Memory B cell (primary cell): ENCODE results near the gene TNXB.

Source experiments
- ATAC-seq: fragments of 150-1000 bp; cut with Tn5 transposase; 2 replicates; pipeline ENCODE4 v1.10.0; 2021; ENCODE audit warnings: low read depth, mild to moderate bottlenecking, moderate library complexity
- DNase-seq, 2 donors: peaks; one replicate each; pipeline ENCODE4 v3.0.0; 2022; ENCODE audit warnings: low spot score in 2 of 2
- H3K27ac Mint-ChIP-seq: one replicate; pipeline ENCODE4 v1.8.0; 2022; ENCODE audit warnings: mild to moderate bottlenecking, moderate library complexity, mixed read lengths
- H3K27me3 Mint-ChIP-seq: one replicate; pipeline ENCODE4 v1.8.0; 2022; ENCODE audit warnings: mixed read lengths
- H3K36me3 Mint-ChIP-seq: one replicate; pipeline ENCODE4 v1.8.0; 2022; ENCODE audit warnings: mild to moderate bottlenecking, mixed read lengths
- H3K4me1 Mint-ChIP-seq: one replicate; pipeline ENCODE4 v1.8.0; 2022; ENCODE audit warnings: mixed read lengths
- H3K4me3 Mint-ChIP-seq: one replicate; pipeline ENCODE4 v1.8.0; 2022; ENCODE audit warnings: mild to moderate bottlenecking, moderate library complexity, mixed read lengths
- H3K9me3 Mint-ChIP-seq: one replicate; pipeline ENCODE4 v1.8.0; 2022; ENCODE audit warnings: mixed read lengths

TNXB gene

DNA sequence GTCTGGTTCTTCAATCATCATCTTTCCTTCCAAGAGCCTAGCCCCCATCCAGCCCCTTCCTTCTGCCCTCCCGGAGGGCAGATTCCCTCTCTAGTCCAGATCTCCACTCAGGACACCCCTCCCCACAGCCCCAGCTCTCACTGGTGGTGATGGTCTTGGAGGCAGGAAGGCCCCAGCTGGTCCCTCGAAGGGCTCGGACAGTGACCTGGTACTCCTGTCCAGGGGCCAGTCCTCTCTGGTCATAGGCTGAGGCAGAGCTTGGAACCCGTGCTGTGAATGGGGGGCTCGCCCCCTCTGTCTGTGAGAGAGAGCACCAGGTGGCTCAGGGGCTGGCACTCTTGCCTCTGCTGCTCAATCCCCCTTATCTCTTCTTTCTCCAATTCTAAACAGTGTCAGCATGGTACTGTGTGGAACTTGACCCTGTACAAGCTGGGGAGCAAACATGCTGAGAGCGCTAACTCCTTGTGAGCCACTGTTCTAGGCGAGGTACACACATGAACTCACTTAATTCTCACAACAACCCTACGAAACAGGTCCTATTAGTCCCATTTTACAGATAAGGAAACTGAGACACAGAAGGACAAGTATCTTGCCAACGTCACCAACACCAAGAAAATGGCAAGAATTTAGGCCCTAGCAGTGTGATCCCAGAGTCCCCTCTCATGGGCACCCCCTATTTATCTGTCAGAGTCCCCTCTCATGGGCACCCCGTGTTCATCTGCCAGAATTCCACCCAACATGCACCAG lies 19.9 kb downstream of the TNXB start:
- Mint-ChIP-seq H3K9me3 (no peaks in the 10 kb centered on the region), H3K36me3 (peaks cover 2% of the 10 kb centered on the region), H3K27ac (no peak overlapping the region), H3K4me1 (peaks cover 3% of the 10 kb centered on the region), H3K4me3 (no peak overlapping the region), H3K27me3 (peaks cover 21% of the 10 kb centered on the region)
- ATAC-seq: no peak
- DNase-seq: no peak

DNA sequence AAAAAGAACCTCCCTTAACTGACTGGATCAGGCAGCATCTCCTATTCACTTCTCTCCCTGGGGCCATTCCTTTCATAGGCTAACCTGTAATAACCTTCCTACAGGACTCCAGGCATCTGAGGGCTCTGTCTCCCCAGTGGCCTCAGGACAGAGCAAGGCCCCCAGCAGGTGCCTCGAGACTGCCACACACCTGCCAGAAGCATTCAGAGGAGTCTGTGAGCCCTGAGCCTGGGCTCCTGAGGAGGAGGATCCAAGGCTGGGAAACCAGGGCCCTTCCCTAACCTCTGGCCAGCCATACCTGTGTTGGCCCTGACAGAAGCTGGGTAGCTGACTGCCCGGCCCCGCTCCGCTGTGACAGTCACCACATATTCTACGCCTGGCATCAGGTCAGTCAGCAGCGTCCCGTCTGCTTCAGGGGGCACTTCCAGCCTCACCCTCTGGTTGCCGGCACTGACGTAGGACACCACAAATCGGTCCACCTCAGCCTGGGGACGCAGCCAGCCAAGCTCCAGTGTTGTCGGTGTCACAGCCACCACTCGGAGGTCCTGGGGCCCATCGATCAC lies 20.6 kb downstream of the TNXB start:
- peaks cover 2% of the 10 kb centered on the region for H3K36me3 Mint-ChIP-seq
- H3K9me3 Mint-ChIP-seq: no peaks in the 10 kb centered on the region
- H3K27me3 Mint-ChIP-seq: peaks cover 23% of the 10 kb centered on the region
- H3K4me1 Mint-ChIP-seq: peaks cover 3% of the 10 kb centered on the region
- ATAC-seq (no peak), DNase-seq (no peak)
- no peak overlapping the region for H3K4me3 Mint-ChIP-seq
- no peak overlapping the region for H3K27ac Mint-ChIP-seq

GRCh38 chr6:32087574-32088486 lies 21.3 kb downstream of the TNXB start:
- no peaks in the 10 kb centered on the region for H3K36me3 Mint-ChIP-seq
- no peak overlapping the region for H3K27ac Mint-ChIP-seq
- peaks cover 26% of the 10 kb centered on the region for H3K27me3 Mint-ChIP-seq
- DNase-seq (peak; percentile 58 to 68), ATAC-seq (peak; percentile 92)
- peaks cover 3% of the 10 kb centered on the region for H3K4me1 Mint-ChIP-seq
- H3K9me3 Mint-ChIP-seq: no peaks in the 10 kb centered on the region
- H3K4me3 Mint-ChIP-seq: no peak overlapping the region

DNA sequence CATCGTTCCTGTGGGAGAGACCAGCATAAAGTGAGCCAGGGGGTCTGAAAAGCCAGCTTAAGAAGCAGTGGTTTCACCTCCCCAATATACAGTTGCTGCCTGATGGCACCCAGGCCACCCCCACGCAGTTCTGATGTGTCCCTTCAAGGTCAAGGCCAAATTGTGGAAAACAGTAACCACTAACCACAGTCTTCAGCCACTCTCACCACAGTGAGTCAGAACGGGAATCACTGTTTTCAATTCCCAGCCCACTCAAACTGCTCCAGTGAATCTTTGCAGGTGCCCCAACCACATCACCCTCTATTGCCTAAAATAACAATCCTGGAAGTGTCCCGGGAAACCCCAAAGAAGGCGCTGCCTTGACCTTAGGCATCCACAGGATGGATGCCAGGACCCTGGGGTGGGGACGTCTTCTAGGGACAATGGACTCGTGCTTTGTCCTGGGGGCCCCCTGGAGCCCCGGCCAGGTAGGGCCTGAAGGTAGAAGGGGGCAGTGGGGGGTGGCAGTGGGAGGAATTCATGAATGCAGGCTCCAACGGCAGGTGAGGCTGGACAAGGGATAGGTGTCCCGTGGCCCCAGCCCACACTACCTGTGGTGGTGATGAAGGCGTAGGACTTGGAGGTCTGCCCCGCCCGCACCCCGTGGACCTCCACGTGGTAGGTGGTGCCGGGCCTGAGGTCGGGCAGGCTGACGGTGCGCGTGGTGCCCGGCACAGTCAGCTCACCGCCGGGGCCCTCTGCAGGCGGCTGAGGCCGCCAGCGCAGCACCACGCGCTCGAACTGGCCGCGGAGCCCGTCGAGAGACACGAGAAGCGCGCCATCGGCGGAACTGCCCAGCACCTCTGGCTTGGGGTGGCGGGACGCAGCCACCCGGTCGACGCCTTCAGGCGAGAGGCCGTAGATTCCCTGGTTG lies 22.2 kb downstream of the TNXB start:
- no peaks in the 10 kb centered on the region for H3K9me3 Mint-ChIP-seq
- H3K27ac Mint-ChIP-seq: no peak overlapping the region
- peaks cover 3% of the 10 kb centered on the region for H3K4me1 Mint-ChIP-seq
- DNase-seq (no peak), ATAC-seq (peak; percentile 33)
- peaks cover 26% of the 10 kb centered on the region for H3K27me3 Mint-ChIP-seq
- no peaks in the 10 kb centered on the region for H3K36me3 Mint-ChIP-seq
- peak overlapping the region; percentile 49 for H3K4me3 Mint-ChIP-seq

DNA sequence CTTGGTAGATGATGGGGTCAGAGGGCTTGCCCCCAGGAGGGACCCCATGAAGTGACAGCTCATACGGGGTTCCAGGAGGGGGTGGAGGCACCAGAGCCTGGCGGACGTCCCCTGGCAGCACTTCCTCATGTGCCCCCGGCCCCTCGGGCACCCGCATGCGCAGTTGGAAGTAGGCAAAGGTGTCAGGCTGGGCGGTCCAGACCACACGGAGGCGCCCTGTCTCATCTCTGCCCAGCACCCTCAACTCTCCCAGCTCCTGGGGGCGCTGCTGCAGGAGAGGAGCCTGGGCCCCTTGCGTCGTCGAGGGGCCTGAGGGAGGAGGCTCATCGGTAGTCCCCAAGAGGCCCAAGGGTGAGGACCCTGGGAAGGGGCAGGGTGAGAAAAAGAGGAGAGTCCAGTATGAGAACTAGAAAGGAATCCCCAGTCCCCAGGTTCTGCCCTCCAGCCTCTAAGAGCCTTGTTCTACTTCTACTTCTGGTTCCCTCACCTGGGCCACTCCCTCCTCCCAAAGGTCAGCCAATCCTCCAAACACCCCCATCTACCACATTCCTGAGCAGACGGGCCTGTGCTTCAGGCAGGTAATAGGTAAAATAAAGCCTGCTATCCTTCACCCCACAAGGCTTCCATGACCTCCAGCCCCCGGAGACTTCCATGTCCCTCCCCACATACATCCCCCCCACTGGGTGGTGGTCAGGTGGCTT lies 23.2 kb downstream of the TNXB start:
- no peak overlapping the region for H3K27ac Mint-ChIP-seq
- peaks cover 30% of the 10 kb centered on the region for H3K27me3 Mint-ChIP-seq
- no peak for DNase-seq

GRCh38 chr6:32084780-32085179 lies 24.4 kb downstream of the TNXB start:
- Mint-ChIP-seq H3K27ac (no peak overlapping the region), H3K4me3 (no peak overlapping the region), H3K27me3 (peaks cover 36% of the 10 kb centered on the region), H3K4me1 (peaks cover 6% of the 10 kb centered on the region), H3K9me3 (no peaks in the 10 kb centered on the region), H3K36me3 (no peaks in the 10 kb centered on the region)
- ATAC-seq (no peak), DNase-seq (no peak)

More for the DNA sequence above, 23.2 kb downstream of the TNXB start:
- no peak overlapping the region for H3K4me3 Mint-ChIP-seq
- peaks cover 5% of the 10 kb centered on the region for H3K4me1 Mint-ChIP-seq
- no peak for ATAC-seq
- no peaks in the 10 kb centered on the region for H3K36me3 Mint-ChIP-seq
- H3K9me3 Mint-ChIP-seq: no peaks in the 10 kb centered on the region

DNA sequence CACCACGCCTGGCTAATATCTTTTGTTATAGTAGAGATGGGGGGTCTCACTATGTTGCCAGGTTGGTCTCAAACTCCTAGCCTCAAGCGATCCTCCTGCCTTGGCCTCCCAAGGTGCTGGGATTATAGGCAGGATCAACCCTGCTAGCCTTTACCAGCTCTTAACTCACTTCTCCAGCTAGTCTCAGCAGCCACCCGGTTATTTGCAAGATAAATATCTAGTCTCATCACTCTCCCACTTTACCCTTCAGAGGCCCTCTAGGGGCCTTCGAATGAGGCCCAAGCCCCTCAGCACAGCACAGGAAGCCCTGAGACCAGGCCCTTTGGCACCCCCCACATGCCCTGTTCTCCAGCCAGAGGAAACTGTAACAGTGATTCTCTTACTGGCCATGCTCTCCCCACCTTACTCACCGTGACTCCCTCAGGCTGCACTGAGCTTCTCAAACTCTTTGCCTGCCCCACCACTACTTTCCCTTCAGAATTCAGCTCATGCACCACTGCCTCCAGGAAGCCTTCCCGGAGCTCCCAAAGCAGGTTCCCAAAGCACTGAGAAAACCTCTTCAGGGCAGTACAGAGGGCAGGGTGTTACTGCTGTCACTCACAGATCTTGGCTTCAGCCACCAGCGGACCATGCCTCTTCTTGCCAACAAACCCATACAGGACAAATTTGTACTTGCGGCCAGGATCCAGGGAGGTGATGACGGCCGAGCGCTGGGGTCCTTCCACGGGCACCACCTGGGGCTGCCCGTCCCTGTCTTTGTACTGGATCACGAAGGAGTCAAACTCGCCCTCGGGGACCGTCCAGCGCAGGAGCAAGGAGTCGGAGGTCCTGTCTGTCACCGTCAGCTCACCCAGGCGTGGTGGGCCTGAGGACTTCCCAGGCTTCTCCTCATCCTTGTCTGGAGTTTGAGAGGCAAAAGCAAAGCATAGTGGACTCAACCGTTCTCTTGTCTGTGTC lies 25.0 kb downstream of the TNXB start:
- peaks cover 34% of the 10 kb centered on the region for H3K27me3 Mint-ChIP-seq
- H3K36me3 Mint-ChIP-seq: no peaks in the 10 kb centered on the region
- H3K27ac Mint-ChIP-seq: no peak overlapping the region

DNA sequence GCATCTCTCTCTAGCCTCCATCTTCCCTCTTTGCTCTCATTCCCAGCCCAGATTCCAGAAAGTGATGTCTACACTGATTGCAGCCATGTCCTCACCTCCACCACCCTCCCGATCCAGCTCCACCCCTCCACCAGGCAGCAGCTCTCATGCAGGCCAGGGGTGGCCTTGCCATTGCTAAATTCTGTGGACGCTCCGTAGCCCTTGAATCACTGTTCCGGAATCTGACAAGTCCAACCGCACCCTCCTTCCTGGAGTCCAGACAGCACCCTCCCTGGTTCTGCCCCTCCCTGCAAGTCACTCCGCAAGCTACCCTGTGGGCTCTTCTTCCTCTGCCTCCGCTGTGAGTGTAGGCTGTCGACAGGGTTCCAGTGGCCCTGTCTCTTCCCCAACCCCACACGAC lies 26.2 kb downstream of the TNXB start:
- DNase-seq (no peak), ATAC-seq (no peak)
- H3K27ac Mint-ChIP-seq: no peak overlapping the region
- no peaks in the 10 kb centered on the region for H3K36me3 Mint-ChIP-seq
- peaks cover 6% of the 10 kb centered on the region for H3K4me1 Mint-ChIP-seq
- H3K4me3 Mint-ChIP-seq: no peak overlapping the region
- H3K9me3 Mint-ChIP-seq: no peaks in the 10 kb centered on the region
- H3K27me3 Mint-ChIP-seq: peaks cover 34% of the 10 kb centered on the region

More for the DNA sequence above, 25.0 kb downstream of the TNXB start:
- Mint-ChIP-seq H3K4me1 (peaks cover 6% of the 10 kb centered on the region), H3K4me3 (no peak overlapping the region), H3K9me3 (no peaks in the 10 kb centered on the region)
- ATAC-seq (no peak), DNase-seq (no peak)

- H3K27me3 Mint-ChIP-seq: peaks cover 34% of the 10 kb centered on the region
- no peaks in the 10 kb centered on the region for H3K36me3 Mint-ChIP-seq
- ATAC-seq: no peak
- H3K27ac Mint-ChIP-seq: no peak overlapping the region
- no peak overlapping the region for H3K4me3 Mint-ChIP-seq
- H3K4me1 Mint-ChIP-seq: peaks cover 6% of the 10 kb centered on the region
- no peaks in the 10 kb centered on the region for H3K9me3 Mint-ChIP-seq
- no peak for DNase-seq
Measured at GRCh38 chr6:32082478-32082877, 26.7 kb downstream of the TNXB start.

- peaks cover 33% of the 10 kb centered on the region for H3K27me3 Mint-ChIP-seq
- ATAC-seq: no peak
- H3K4me1 Mint-ChIP-seq: peaks cover 2% of the 10 kb centered on the region
- no peaks in the 10 kb centered on the region for H3K36me3 Mint-ChIP-seq
- no peak for DNase-seq
- H3K4me3 Mint-ChIP-seq: no peak overlapping the region
- H3K9me3 Mint-ChIP-seq: no peaks in the 10 kb centered on the region
- H3K27ac Mint-ChIP-seq: no peak overlapping the region
Measured at GRCh38 chr6:32081168-32081990, 27.8 kb downstream of the TNXB start.

- ATAC-seq: no peak
- peaks cover 33% of the 10 kb centered on the region for H3K27me3 Mint-ChIP-seq
- peaks cover 2% of the 10 kb centered on the region for H3K36me3 Mint-ChIP-seq
- no peak for DNase-seq
- H3K27ac Mint-ChIP-seq: no peak overlapping the region
- H3K4me3 Mint-ChIP-seq: no peak overlapping the region
- H3K4me1 Mint-ChIP-seq: peaks cover 2% of the 10 kb centered on the region
- no peaks in the 10 kb centered on the region for H3K9me3 Mint-ChIP-seq
Measured at GRCh38 chr6:32079566-32080290, 29.4 kb downstream of the TNXB start.
